GM15510 (cell line): ENCODE measurements around the gene TRABD.

Experiments
- POLR2A ChIP-seq: IDR thresholded peaks from 3 replicates; pipeline ENCODE4 v1.6.1; 2011; ENCODE audit warnings: borderline replicate concordance; ENCODE audit not compliant: insufficient read length; ENCODE audit errors: extremely low read depth

Gene TRABD

GRCh38 chr22:50242406-50242949 is 56.8 kb downstream of the TRABD start:
- no peak for TF ChIP-seq POLR2A

GRCh38 chr22:50243685-50244419 is 58.1 kb downstream of the TRABD start:
- TF ChIP-seq POLR2A = no peak

GRCh38 chr22:50244420-50245213 is 58.9 kb downstream of the TRABD start, which contains the start of gene TUBGCP6:
Gene TUBGCP6 (minus strand): TSS chr22:50245023. CDS start chr22:50244459, 564 bp downstream.
- TF ChIP-seq POLR2A = peak; percentile 94

- no peak for TF ChIP-seq POLR2A
Measured at GRCh38 chr22:50245214-50246072, 59.7 kb downstream of the TRABD start.

- no peak for TF ChIP-seq POLR2A
Measured at GRCh38 chr22:50246242-50247175, 60.8 kb downstream of the TRABD start.

- no peak for TF ChIP-seq POLR2A
Measured at GRCh38 chr22:50247748-50248147, 62.0 kb downstream of the TRABD start.

- peak; percentile 2 for TF ChIP-seq POLR2A
Measured at GRCh38 chr22:50248196-50249081, 62.7 kb downstream of the TRABD start.
